GM23338 (cell line): ENCODE measurements around the gene MAP3K9. TPM values are rescaled to one million over a fixed set of nuclear protein-coding genes. Genes with fewer than 3 reads are reported as not detected.

Experiments
- CREB1 ChIP-seq: fragments of 250-450 bp; sonication (Bioruptor Pico); IDR thresholded peaks from 2 replicates; pipeline ENCODE4 v1.5.0; 2020; ENCODE audit warnings: low read depth, mild to moderate bottlenecking, moderate library complexity
- JUNB ChIP-seq: IDR thresholded peaks from one replicate; pipeline ENCODE4 v1.6.1; 2016; ENCODE audit warnings: antibody characterized with exemption; ENCODE audit not compliant: unreplicated experiment
- POLR2AphosphoS5 ChIP-seq: IDR thresholded peaks from 2 replicates; pipeline ENCODE4 v1.6.1; 2016; ENCODE audit warnings: antibody characterized with exemption, low read depth
- REST ChIP-seq: IDR thresholded peaks from one replicate; pipeline ENCODE4 v1.6.1; 2018; ENCODE audit warnings: antibody characterized with exemption; ENCODE audit not compliant: unreplicated experiment
- STAT1 ChIP-seq: IDR thresholded peaks from one replicate; pipeline ENCODE4 v1.6.1; 2016; ENCODE audit warnings: antibody characterized with exemption; ENCODE audit not compliant: unreplicated experiment
- ZNF114 ChIP-seq: fragments of 250-450 bp; sonication (Bioruptor Pico); IDR thresholded peaks from 2 replicates; pipeline ENCODE4 v1.5.0; 2020; ENCODE audit warnings: mild to moderate bottlenecking, moderate library complexity
- ZNF462 ChIP-seq: fragments of 250-450 bp; sonication (Bioruptor Pico); IDR thresholded peaks from 2 replicates; pipeline ENCODE4 v1.5.0; 2020; ENCODE audit warnings: mild to moderate bottlenecking, moderate library complexity
- polyA plus RNA-seq: library from polyadenylated mRNA; unstranded; fragments of >200 nt; fragmentation: Nextera tagmentation; extraction: Ambion mirVana; gene quantifications from 2 replicates; pipeline ENCODE4 v1.2.1, GENCODE V29; 2016
- total RNA-seq: library from RNA; depleted of rRNA; stranded (reverse); fragments of >200 nt; shearing (Covaris generic); gene quantifications from 2 replicates; pipeline ENCODE4 v1.2.3, GENCODE V29; 2014

Gene MAP3K9
- total and polyA plus RNA-seq, 2 experiments from 2014 or later, result 5.3 to 30.8 TPM

GRCh38 chr14:70830998-70831781, 21.9 kb upstream of the MAP3K9 start (continued):
- no peak for TF ChIP-seq REST
- TF ChIP-seq ZNF114, result no peak
- TF ChIP-seq ZNF462, result no peak
- TF ChIP-seq STAT1, result no peak
- TF ChIP-seq JUNB, result no peak
- no peak for TF ChIP-seq CREB1 (CRISPR knock-in tag)
- TF ChIP-seq POLR2AphosphoS5, result no peak
